Measurements from ENCODE around the gene KBTBD13.

KBTBD13 gene

DNA sequence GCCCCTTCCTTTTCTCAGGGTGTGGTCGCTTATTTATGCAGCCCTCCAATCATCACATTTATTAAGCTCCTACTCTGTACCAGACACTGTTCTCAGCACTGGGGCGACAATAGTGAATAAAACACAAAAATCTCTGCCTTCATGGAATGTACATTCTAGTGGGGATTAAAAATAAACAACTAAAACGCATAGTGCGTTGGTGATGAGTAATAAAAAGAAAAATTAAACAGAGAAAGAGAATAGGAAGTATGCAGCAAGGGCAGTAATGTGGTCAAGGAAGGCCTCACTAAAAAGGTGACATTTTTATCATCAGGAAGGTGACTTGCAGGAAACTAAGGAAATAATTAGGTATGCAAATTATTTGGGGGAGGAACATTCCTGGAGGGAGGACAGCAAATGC is 26.3 kb upstream of the KBTBD13 start:
- no peak overlapping the region for H3K27ac ChIP-seq
- no peak for DNase-seq (ENCODE audit: low read depth, low spot score)

DNA sequence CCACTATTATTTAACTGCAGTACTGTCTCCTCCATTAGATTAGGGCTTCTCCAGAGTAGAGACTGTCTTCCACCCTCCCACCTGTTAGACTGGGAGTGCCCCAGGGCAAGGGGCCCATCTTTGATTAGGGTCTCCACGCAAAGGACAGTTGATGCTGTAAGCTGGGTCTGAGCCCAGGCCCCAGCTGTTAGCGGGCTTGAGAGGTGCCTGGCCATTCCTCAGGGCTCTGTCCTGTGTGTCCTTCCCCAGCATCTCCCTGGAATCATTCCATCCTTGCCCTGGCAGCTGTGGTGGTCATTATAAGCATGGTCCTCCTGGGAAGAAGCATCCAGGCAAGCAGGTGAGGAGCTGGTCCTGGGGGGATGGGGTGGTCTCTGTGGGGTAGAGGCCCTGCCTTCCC is 25.3 kb upstream of the KBTBD13 start:
- no peak overlapping the region for H3K27ac ChIP-seq
- no peak for DNase-seq (ENCODE audit: low read depth, low spot score)

DNA sequence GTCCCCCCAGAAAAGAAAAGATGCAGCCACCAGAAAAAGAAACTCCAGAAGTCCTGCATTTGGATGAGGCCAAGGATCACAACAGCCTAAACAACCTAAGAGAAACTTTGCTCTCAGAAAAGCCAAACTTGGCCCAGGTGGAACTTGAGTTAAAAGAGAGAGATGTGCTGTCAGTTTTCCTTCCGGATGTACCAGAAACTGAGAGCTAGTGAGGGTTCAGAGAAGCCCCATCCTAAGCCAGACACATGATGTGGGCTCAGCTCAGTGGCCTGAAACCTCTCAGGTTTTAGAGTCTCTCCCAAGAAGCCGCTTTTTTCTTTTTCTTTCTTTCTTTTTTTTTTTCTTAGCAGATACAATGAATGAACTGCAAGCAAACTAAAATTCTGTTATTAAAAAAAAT is 23.6 kb upstream of the KBTBD13 start:
- no peak for DNase-seq (ENCODE audit: low read depth, low spot score)
- H3K27ac ChIP-seq = no peak overlapping the region

DNA sequence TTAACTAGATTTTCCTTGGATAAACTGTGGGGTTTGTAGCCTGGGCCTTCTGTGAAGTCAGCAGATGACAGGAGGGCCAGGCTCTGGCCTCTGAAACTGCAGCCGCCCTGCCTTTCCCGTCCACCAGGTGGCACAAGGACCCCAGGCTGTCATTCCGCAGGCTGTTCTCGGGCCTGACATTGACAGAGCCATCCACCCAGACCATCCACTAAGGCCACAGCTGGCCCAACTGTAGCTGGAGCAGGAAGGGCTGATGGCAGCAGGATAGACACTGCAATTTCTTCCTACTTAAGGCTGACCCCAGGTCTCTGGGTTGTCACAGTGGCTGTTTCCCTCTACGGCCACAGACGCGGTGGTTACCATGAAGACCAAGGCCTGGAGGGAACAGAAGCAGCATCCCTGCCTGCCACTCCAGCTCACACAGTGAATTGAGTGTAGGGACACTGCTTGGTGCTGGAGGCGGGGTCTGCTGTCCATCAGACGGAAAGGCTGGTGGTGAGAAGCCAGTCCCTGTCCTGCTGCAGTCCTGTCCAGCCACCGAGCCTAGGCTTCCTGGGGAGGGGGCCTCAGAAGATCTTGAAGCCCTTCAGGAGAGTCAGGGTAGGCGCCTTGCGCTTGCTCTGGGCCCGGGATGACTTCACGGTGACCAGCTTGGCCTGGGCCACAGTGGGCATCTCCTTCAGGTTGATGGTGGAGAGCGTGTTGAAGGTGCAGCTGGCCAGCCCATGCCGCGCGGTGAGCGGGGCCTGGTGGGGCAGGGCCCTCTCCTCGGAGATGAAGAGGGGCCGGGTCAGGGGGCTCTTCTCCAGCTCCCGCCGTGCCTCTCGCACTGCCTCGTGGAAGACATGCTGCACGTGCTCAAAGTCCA is 22.0 kb upstream of the KBTBD13 start:
- no peak overlapping the region for H3K27ac ChIP-seq
- no peak for DNase-seq (ENCODE audit: low read depth, low spot score)

DNA sequence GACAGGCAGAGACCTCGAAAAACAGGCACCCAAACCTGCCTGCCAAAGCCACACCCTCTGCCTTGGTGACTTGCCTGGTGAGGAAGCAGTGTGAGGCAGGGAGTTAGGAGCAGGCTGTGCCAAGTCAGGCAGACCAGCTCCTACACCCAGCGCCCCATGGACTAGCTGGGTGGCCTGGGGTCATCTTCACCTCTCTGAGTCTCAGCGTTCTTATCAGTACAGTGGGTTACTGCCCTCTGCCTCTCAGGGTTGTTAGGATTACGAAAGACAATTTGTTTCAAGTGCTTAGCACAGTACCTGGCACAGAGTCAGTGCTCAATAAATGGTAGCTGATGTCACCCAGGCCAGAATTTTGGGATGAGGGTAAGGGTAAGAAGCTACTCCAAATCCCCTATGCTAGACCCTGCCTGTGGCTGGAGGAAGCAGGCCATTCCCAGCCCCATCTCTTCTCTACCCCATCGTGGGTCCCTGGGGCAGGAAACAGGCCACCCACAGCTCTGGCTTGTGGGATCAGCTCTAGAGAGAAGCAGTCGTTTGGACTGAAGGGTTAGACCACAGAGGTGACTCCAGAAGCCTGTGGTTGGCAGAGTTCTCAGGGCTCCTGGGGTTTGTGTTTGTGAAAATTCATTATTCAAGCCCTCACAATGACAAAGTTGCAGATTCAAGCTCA is 21.2 kb upstream of the KBTBD13 start:
- H3K27ac ChIP-seq = no peak overlapping the region
- no peak for DNase-seq (ENCODE audit: low read depth, low spot score)

DNA sequence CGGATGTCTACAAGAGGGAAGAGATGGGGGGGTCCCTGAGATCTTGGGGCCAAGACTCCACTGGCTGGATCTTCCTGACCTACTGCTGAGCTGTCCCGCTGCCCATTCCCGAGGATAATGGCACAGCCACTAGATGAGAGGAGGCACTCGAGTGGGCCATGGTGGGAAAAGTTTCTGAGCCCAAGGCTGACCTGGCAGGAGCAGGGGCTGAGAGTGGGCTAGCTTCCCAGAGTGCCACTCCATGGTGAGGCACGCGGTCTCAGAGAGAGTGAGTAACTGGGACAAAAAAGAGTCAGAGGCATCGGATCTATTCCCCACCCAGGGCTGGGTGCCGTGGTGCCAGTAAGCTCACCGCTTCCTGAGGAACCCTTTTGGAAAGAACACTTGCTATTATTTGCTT is 20.4 kb upstream of the KBTBD13 start:
- DNase-seq (ENCODE audit: low read depth, low spot score) = no peak
- no peak overlapping the region for H3K27ac ChIP-seq

DNA sequence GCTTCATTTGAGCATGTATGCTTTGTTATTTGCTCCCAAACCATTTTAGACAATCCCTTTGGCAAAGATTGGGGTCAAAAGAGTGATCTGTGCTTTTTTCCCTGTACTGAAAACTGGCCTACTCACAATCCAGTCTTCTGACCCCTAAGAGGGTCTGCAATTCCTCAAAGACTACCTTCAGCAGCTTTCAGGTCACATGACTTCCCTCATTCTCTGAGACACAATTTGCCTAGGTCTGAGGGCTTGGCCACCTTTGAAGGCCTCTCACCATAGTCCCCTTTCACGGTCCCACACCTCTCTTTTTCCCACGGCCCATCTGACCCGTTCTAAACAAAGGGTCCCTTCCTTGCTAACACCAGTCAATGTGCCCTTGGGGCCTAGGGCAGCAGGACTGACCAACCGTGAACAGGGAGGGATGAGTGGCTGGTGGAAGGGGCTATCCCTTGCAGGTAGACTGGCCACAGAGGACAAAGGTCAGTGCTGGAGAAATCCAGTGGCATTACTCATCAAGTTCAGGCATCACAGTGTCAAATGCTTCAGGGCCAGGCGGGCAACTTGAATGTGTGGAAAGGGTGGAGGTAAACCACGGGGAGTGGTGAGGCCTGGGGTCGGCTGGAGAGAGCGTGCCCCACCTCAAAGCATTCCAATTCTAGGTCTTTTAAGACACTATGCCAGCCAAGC is 19.5 kb upstream of the KBTBD13 start:
- H3K27ac ChIP-seq = no peak overlapping the region
- DNase-seq (ENCODE audit: low read depth, low spot score) = no peak

DNA sequence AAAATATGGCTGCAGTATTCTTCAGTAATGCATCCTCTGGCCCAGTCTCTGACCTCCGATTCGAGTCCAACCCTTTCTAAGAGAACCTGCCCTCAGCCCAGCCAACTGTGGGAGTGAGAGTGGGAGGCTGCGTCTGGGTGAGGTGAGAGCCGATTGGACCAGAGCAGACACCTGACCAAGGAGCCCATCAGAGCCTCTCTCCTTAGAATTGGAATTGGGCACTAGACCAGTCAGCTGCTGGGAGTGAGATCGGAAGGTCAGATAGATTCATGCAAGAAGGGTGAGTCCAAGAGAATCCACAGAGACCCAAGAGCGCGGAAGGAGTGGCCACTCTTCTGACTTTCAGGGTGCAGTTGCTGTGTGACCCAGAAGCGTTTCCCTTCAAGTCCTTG is 19.0 kb upstream of the KBTBD13 start:
- DNase-seq (ENCODE audit: low read depth, low spot score) = no peak
- H3K27ac ChIP-seq = no peak overlapping the region

DNA sequence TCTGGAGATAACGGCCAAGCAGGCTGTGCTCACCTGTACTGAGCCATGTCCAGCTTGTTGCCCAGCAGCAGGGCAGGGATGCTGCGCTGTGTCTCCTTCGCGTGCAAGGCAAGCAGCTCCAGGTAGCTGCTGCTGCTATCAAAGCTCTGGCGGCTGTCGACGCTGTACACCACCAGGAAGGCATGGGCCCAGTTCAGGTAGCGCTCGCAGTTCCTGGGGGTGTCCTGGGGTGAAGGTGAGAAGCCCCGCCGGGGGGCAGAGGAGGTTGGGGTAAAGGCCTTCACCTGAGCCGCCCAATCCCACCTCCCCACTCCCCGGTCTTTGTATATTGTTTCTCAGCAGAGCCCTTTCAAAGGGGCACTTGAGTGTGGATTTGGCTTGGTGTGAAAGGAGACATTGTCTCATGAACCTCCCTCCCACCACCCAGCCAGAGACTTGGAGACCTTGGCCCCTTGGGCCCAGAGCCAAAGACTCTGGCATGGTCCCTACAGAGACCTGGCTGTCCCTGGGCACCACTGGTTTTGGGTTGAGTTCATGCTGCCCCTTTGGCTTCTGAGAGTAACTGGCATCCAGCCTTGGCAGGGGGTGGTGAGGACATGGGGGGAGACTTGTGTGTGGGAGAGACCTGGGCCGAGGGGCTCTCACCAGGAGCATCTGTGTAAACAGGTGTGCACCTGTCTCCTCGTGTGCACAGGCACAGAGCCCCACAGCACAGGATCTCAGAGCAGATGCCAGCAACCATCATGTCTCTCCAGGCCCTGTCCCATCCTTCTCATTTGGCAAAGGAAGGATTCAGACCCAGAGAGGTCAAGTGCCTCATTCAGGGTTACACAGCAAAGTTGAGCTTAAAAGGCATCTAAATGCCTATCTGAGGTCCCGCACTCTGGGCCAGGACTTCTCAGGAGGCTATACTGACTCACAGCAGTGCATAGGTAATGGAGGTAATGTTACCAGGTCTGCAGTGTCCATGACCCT is 17.9 kb upstream of the KBTBD13 start:
- DNase-seq (ENCODE audit: low read depth, low spot score) = no peak
- H3K27ac ChIP-seq = no peak overlapping the region

DNA sequence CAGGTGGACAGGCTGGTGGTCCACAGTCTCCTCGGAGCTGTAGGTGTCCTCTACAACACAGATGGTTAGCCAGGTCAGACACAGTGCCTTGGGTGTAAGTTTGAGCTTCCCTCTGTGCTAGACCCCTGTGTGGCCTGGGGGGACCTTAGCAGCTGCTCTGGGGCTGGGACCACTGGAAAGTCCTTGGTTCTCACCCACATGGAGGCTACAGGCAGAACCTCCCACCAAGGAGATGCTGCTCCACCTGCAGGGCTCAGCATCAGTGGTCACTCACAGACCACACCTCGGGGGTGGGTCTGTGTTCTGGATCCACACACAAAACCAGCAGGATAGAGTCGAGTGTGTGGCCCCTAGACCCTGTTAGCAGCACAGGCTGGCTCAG is 17.2 kb upstream of the KBTBD13 start:
- no peak overlapping the region for H3K27ac ChIP-seq
- no peak for DNase-seq (ENCODE audit: low read depth, low spot score)

DNA sequence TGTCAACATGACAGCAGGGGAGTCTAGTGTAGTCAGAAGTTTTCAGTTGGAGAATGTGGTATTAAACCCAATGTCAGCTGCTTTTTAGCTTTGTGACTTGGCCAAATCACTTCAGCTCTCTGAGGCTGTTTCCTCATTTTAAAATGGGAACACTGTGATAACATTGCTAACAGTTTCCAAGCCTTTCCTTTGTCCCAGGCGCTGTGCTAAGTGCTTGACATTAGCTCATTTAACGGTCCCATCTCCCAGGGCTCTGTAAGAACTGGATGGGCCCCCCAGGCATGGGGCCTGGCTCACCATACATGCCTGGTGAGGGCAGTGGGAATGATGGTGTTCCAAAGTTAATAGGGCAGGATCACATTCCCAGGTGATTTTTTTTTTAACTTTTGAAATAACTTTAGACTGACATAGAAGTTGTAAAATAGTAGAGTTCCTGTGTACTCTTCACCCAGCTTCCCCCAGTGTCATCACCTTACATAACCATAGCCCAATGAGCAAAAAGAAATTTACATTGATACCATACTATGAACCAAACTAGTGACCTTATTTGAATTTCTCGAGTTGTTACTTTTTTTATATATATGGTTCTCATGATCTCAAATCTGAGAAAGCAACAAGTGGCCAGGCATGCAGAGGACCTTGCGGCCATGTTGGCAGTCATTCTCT is 16.5 kb upstream of the KBTBD13 start:
- H3K27ac ChIP-seq = no peak overlapping the region
- DNase-seq (ENCODE audit: low read depth, low spot score) = no peak

DNA sequence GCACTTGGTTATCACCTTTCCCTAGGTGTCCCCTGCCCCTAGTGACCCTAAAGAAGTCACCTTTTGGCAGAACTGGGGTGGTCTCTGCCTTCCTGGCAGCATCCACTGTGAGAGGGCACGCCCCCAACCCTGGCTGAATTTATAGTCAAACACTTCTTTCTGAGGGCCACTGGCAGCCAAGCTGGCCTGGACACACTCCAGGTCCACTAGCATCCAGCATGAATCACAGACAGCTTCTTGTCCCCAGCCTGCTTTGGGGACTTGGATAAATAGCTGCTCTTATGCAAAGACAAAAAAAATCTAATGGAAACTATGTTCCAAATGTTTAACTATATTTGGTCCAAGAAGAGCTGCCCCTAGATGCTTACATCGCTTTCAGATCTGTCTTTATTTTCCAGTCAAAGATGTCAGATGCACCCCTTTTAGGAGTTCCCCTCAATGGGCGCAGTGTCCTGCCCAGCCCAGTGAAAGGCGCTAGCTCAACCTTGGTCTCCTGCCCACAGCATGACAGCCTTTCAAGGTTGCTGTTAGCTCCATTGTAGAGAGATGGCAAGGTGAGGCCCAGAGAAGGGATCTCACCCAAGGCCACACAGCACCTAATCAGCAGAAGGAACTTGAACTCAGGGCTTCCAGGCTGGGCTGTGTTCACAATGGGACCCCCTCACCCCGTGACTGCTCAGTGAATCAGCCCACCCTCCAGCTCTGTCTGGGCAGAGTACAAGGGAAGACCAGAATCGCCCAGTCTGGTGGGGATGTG is 15.7 kb upstream of the KBTBD13 start:
- no peak overlapping the region for H3K27ac ChIP-seq
- DNase-seq (ENCODE audit: low read depth, low spot score) = no peak

DNA sequence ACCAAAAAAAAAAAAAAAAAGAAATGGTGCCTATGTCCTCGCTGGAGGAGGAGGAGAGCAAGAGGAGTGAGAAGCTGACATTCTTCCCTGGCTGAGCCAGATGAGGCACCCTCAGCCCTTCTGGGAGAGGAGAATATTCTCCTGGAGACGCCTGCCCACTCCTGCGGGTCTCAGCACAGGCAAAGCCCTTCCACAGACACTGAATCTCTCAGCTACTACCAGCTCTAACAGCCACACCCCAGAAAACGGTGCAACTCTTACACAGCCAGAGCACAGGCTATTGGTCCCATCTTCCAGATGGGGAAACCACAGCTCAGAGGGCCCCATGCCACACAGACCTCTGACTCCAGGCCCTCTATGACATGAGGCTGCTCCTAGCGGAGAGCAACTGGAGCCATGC is 14.5 kb upstream of the KBTBD13 start:
- no peak overlapping the region for H3K27ac ChIP-seq
- DNase-seq (ENCODE audit: low read depth, low spot score) = no peak

DNA sequence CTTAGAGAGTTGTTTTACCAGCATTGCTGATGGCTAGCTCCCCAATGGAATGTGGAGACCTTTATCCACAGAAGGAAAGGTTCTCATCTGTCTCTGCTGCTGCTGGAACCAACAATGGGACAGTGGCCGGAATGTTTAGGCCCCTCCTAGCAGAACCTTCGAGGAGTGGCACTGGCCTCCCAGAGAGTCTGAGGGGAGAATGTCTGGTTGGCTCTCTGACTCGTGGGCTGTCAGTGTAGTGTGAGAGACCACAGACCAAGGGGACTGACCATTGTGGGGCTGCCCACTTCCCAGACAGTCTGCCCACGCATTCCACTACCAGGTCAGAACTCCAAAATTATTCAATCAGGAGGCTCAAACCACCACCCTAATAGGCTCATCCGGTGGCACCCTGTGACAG is 13.8 kb upstream of the KBTBD13 start:
- H3K27ac ChIP-seq = no peak overlapping the region
- no peak for DNase-seq (ENCODE audit: low read depth, low spot score)

DNA sequence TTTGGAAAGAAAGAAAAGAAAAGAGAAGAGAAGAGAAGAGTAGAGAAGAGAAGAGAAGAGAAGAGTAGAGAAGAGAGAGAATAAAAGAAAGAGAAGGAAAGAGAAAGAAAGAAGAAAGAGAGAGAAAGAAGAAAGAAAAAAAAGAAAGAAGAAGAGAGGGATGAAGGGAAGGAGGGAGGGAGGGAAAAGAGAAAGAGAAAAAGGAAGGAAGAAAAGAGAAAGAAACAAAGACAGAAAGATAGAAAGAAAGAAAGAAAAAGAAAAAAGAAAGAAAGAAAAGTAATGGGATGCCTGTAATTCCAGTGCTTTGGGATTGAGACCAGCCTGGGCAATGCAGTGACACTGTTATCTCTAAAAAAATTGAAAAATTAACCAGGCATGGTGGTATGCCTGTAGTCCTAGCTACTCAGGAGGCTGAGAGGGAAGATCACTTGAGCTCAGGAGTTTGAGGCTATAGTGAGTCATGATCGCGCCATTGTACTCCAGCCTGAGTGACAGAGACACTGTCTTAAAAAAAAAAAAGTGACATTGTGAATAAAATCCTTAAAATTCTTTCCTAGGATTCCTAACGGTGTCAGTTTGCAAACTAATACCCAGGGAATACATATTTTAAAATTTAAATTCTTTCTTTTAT is 10.4 kb upstream of the KBTBD13 start:
- no peak for DNase-seq (ENCODE audit: low read depth, low spot score)
- no peak overlapping the region for H3K27ac ChIP-seq

DNA sequence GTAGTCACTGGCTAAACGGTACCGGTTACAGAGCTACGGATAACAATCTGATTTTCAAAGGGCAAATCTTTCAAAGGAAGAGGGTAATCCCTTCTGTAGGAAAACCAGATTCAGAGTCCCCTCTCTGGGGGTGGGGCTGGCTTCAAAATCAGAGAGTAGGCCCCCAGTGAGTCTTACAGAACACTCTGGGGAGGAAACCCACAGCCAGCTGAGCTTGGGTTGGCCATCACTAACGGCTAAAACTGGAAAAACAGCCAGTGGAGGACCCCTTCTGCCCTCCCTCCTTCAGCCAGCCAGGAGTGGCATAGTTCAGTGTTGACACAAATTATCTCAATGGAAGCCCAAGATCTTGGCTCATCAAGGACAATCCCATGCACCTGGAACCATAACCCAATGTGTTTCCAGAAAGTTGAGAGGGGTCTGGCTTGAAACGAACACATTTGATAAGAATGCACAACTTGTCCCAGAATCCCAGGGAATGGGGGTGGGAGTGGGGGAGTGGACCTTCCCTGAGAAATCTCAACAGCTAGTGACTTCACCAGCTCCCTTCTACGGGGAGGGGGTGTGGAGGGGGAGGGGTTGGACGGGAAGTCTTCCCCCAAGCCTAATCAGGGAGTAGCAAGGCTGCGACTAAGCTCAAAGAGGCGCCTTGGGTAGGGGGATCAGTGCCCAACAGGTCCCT is 9.8 kb upstream of the KBTBD13 start:
- no peak for DNase-seq (ENCODE audit: low read depth, low spot score)
- no peak overlapping the region for H3K27ac ChIP-seq

DNA sequence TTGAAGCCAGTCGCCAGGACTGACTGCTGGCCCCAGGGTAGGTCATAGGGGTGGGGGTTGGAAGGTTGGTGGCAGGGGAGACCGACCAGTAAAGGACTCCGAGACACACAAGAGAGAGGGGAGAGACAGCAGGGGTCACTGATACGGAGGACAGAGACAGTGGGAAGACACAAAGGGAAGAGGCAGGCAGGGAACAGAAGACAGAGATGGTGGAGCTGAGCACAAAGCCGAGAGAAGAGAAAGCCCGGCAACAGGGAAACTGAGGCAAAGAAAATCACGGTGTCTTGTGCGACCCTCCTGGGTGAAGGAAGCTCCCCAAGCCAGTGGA is 9.3 kb upstream of the KBTBD13 start:
- no peak for DNase-seq (ENCODE audit: low read depth, low spot score)
- no peak overlapping the region for H3K27ac ChIP-seq
